Measurements from ENCODE around the gene EMILIN3. TPM values are rescaled to one million over a fixed set of nuclear protein-coding genes. Genes with fewer than 3 reads are reported as not detected.
A peak's percentile ranks its signal among the peaks of the same experiment; 100 is the strongest.

Gene EMILIN3
- total RNA-seq, 1 donor from 2014 or later, result 3.1 TPM

GRCh38 chr20:41347523-41348429, 18.8 kb downstream of the EMILIN3 start:
- DNase-seq, result no peak

- no peak for DNase-seq
These were observed 20.9 kb downstream of the EMILIN3 start for GRCh38 chr20:41345729-41346067.

GRCh38 chr20:41344938-41345728, 21.5 kb downstream of the EMILIN3 start:
- no peak for DNase-seq

- DNase-seq, result no peak
These were observed 22.1 kb downstream of the EMILIN3 start for GRCh38 chr20:41344477-41344876.

- no peak for DNase-seq
These were observed 23.8 kb downstream of the EMILIN3 start for GRCh38 chr20:41342474-41343464.

GRCh38 chr20:41340327-41341055, 26.1 kb downstream of the EMILIN3 start, which contains the start of gene LPIN3:
LPIN3 (plus strand) TSS chr20:41340821; CDS start chr20:41345804, 4,983 bp downstream.
- no peak for DNase-seq

GRCh38 chr20:41339957-41340326, 26.7 kb downstream of the EMILIN3 start:
- peak; percentile 61 for DNase-seq

GRCh38 chr20:41336711-41337492, 29.7 kb downstream of the EMILIN3 start:
- no peak for DNase-seq

- DNase-seq, result no peak
These were observed 31.0 kb downstream of the EMILIN3 start for GRCh38 chr20:41335591-41335990.

- DNase-seq, result no peak
These were observed 31.9 kb downstream of the EMILIN3 start for GRCh38 chr20:41334443-41335421.

- no peak for DNase-seq
These were observed 32.6 kb downstream of the EMILIN3 start for GRCh38 chr20:41334036-41334435.

GRCh38 chr20:41331731-41332130, 34.9 kb downstream of the EMILIN3 start:
- no peak for DNase-seq

- no peak for DNase-seq
These were observed 35.7 kb downstream of the EMILIN3 start for GRCh38 chr20:41330941-41331340.

GRCh38 chr20:41330343-41330720, 36.3 kb downstream of the EMILIN3 start:
- DNase-seq, result no peak

- DNase-seq, result peak; percentile 40
These were observed 36.9 kb downstream of the EMILIN3 start for GRCh38 chr20:41329435-41330342.

- no peak for DNase-seq
These were observed 39.4 kb downstream of the EMILIN3 start for GRCh38 chr20:41327178-41327577.

GRCh38 chr20:41320976-41321375, 45.6 kb downstream of the EMILIN3 start:
- DNase-seq, result no peak

GRCh38 chr20:41320441-41320840, 46.2 kb downstream of the EMILIN3 start:
- DNase-seq, result no peak
